IMR-90 (cell line): Measurements from ENCODE around the gene MTUS2. TPM values are rescaled to one million over a fixed set of nuclear protein-coding genes. Genes with fewer than 3 reads are reported as not detected.

Source experiments
- ATAC-seq: fragments of 200-7000 bp; cut with Tn5 transposase; 2 replicates; pipeline ENCODE4 v1.9.1; 2020; ENCODE audit warnings: low read depth, mild to moderate bottlenecking, moderate library complexity
- BruUV-seq: library from RNA; stranded (reverse); fragments of 400-500 nt; replicated peaks from 2 replicates; lab custom pipeline; 2021; lab: Mats Ljungman, UMichigan
- CTCF ChIA-PET: fragments of 300-600 bp; formaldehyde crosslinking; extraction: SDS; loops from one replicate; lab custom pipeline; 2021; ENCODE audit warnings: antibody characterized with exemption; lab: Yijun Ruan, JAX
- POLR2A ChIA-PET: fragments of 300-600 bp; sonication (Branson Sonifier 250); formaldehyde crosslinking; loops from one replicate; lab custom pipeline; 2022; ENCODE audit warnings: antibody characterized with exemption; ENCODE audit not compliant: unreplicated experiment; lab: Charles Lee
- DNase-seq: peaks from one replicate; pipeline ENCODE4 v3.0.0; 2013
- H2AFZ ChIP-seq: replicated peaks from 2 replicates; pipeline ENCODE3; 2013; ENCODE audit warnings: low read length, mild to moderate bottlenecking; ENCODE audit not compliant: poor library complexity
- H2AK5ac ChIP-seq: 2 replicates; pipeline ENCODE4 v1.6.1; 2013; ENCODE audit warnings: low read depth, low read length, inconsistent platforms
- H2AK9ac ChIP-seq: replicated peaks from 2 replicates; pipeline ENCODE3; 2013; ENCODE audit warnings: mild to moderate bottlenecking, low read depth, low read length, moderate library complexity; ENCODE audit not compliant: poor library complexity
- H2BK120ac ChIP-seq: 2 replicates; pipeline ENCODE4 v1.6.1; 2013; ENCODE audit warnings: low read depth, low read length, inconsistent platforms
- H2BK15ac ChIP-seq: 3 replicates; pipeline ENCODE4 v1.6.1; 2013; ENCODE audit warnings: low read depth, low read length, inconsistent platforms
- H2BK20ac ChIP-seq: 2 replicates; pipeline ENCODE4 v1.6.1; 2013; ENCODE audit warnings: low read depth, mild to moderate bottlenecking, inconsistent platforms, low read length, moderate library complexity
- H2BK5ac ChIP-seq: 2 replicates; pipeline ENCODE4 v1.6.1; 2013; ENCODE audit warnings: mild to moderate bottlenecking, low read depth, low read length, inconsistent platforms; ENCODE audit not compliant: poor library complexity, severe bottlenecking
- H3K14ac ChIP-seq: replicated peaks from 2 replicates; pipeline ENCODE4 v1.6.1; 2013; ENCODE audit warnings: low read depth, low read length, inconsistent platforms
- H3K18ac ChIP-seq: 2 replicates; pipeline ENCODE4 v1.6.1; 2013; ENCODE audit warnings: low read depth, low read length, control low read depth
- H3K23ac ChIP-seq: 2 replicates; pipeline ENCODE4 v1.6.1; 2013; ENCODE audit warnings: low read depth, low read length, inconsistent platforms
- H3K27ac ChIP-seq: 2 replicates; pipeline ENCODE4 v1.5.1; 2013; ENCODE audit warnings: mild to moderate bottlenecking, control low read depth, low read length; ENCODE audit not compliant: insufficient read depth
- H3K27me3 ChIP-seq: 2 replicates; pipeline ENCODE4 v1.6.1; 2013; ENCODE audit warnings: low read length; ENCODE audit not compliant: control insufficient read depth, insufficient read depth
- H3K36me3 ChIP-seq: 2 replicates; pipeline ENCODE4 v1.6.1; 2013; ENCODE audit warnings: low read length, mixed read lengths; ENCODE audit not compliant: control insufficient read depth, insufficient read depth
- H3K4ac ChIP-seq: 2 replicates; pipeline ENCODE4 v1.6.1; 2013; ENCODE audit warnings: low read depth, low read length, inconsistent platforms
- H3K4me1 ChIP-seq: 2 replicates; pipeline ENCODE4 v1.6.1; 2013; ENCODE audit warnings: low read length, mixed read lengths; ENCODE audit not compliant: control insufficient read depth, insufficient read depth
- H3K4me2 ChIP-seq: 2 replicates; pipeline ENCODE4 v1.6.1; 2013; ENCODE audit warnings: low read depth, mild to moderate bottlenecking, control low read depth, low read length, moderate library complexity
- H3K4me3 ChIP-seq: 2 replicates; pipeline ENCODE4 v1.5.1; 2013; ENCODE audit warnings: low read depth, mild to moderate bottlenecking, control low read depth, low read length, moderate library complexity; ENCODE audit not compliant: insufficient read depth
- H3K56ac ChIP-seq: 2 replicates; pipeline ENCODE4 v1.6.1; 2013; ENCODE audit warnings: low read length, inconsistent platforms; ENCODE audit not compliant: insufficient read depth; ENCODE audit errors: extremely low read depth
- H3K79me1 ChIP-seq, 2 experiments: 2 replicates each; pipeline ENCODE4 v1.6.1; 2013; ENCODE audit warnings: low read length in 2 of 2, inconsistent platforms in 1 of 2, low read depth in 1 of 2
- H3K9ac ChIP-seq: 2 replicates; pipeline ENCODE4 v1.6.1; 2013; ENCODE audit warnings: low read depth, low read length, control low read depth
- H3K9me1 ChIP-seq: 2 replicates; pipeline ENCODE4 v1.6.1; 2013; ENCODE audit warnings: low read length, inconsistent platforms; ENCODE audit not compliant: insufficient read depth
- H3K9me3 ChIP-seq: 2 replicates; pipeline ENCODE4 v1.6.1; 2013; ENCODE audit warnings: low read length; ENCODE audit not compliant: control insufficient read depth, insufficient read depth
- H4K20me1 ChIP-seq: 2 replicates; pipeline ENCODE4 v1.6.1; 2013; ENCODE audit warnings: low read length, inconsistent platforms; ENCODE audit not compliant: insufficient read depth
- H4K5ac ChIP-seq: 2 replicates; pipeline ENCODE4 v1.6.1; 2013; ENCODE audit warnings: mild to moderate bottlenecking, low read depth, low read length, control low read depth
- H4K8ac ChIP-seq, 2 experiments: 2 replicates each; pipeline ENCODE4 v1.6.1; 2013; ENCODE audit warnings: low read depth in 2 of 2, low read length in 2 of 2, control low read depth in 1 of 2, inconsistent platforms in 1 of 2
- H4K91ac ChIP-seq: 2 replicates; pipeline ENCODE4 v1.6.1; 2013; ENCODE audit warnings: low read depth, low read length, inconsistent platforms; ENCODE audit not compliant: insufficient read depth
- BHLHE40 ChIP-seq: fragments of 150-350 bp; IDR thresholded peaks from 2 replicates; pipeline ENCODE4 v1.6.1; 2016; ENCODE audit warnings: mild to moderate bottlenecking, low read depth, low read length
- CEBPB ChIP-seq: IDR thresholded peaks from 2 replicates; pipeline ENCODE4 v1.6.1; 2012; ENCODE audit warnings: low read depth, low read length, improper control_type of control experiment
- CHD1 ChIP-seq: IDR thresholded peaks from 2 replicates; pipeline ENCODE4 v1.6.1; 2012; ENCODE audit warnings: low read depth, low read length, improper control_type of control experiment
- FOS ChIP-seq: fragments of 150-350 bp; IDR thresholded peaks from 2 replicates; pipeline ENCODE4 v1.6.1; 2016; ENCODE audit warnings: low read depth, low read length
- MAFK ChIP-seq: IDR thresholded peaks from 2 replicates; pipeline ENCODE4 v1.6.1; 2012; ENCODE audit warnings: low read depth, low read length, improper control_type of control experiment
- MAZ ChIP-seq: IDR thresholded peaks from 2 replicates; pipeline ENCODE4 v1.6.1; 2012; ENCODE audit warnings: low read depth, mild to moderate bottlenecking, low read length, improper control_type of control experiment, moderate library complexity, borderline replicate concordance
- MXI1 ChIP-seq: IDR thresholded peaks from 2 replicates; pipeline ENCODE4 v1.6.1; 2012; ENCODE audit warnings: low read depth, mild to moderate bottlenecking, low read length, moderate library complexity, borderline replicate concordance
- NFE2L2 ChIP-seq: fragments of 150-350 bp; IDR thresholded peaks from 2 replicates; pipeline ENCODE4 v1.6.1; 2016; ENCODE audit warnings: low read depth, mild to moderate bottlenecking, low read length
- POLR2A ChIP-seq: IDR thresholded peaks from 2 replicates; pipeline ENCODE4 v1.6.1; 2012; ENCODE audit warnings: mild to moderate bottlenecking, low read depth, low read length
- RAD21 ChIP-seq: IDR thresholded peaks from 2 replicates; pipeline ENCODE4 v1.6.1; 2012; ENCODE audit warnings: low read length, improper control_type of control experiment
- RCOR1 ChIP-seq: IDR thresholded peaks from 2 replicates; pipeline ENCODE4 v1.6.1; 2012; ENCODE audit warnings: mild to moderate bottlenecking, low read length, improper control_type of control experiment; ENCODE audit not compliant: insufficient replicate concordance
- RFX5 ChIP-seq: IDR thresholded peaks from 2 replicates; pipeline ENCODE4 v1.8.0; 2012; ENCODE audit warnings: low read depth, mild to moderate bottlenecking, low read length, moderate library complexity
- SMC3 ChIP-seq: fragments of 150-350 bp; IDR thresholded peaks from 2 replicates; pipeline ENCODE4 v1.6.1; 2016; ENCODE audit warnings: low read depth, mild to moderate bottlenecking, antibody characterized with exemption, low read length, moderate library complexity
- WGBS, 2 experiments: methylation state at CpG; one replicate each; pipeline versions ENCODE4 v1.1.5 to v1.1.7; 2013; ENCODE audit warnings: missing lambda C conversion rate in 2 of 2; ENCODE audit not compliant: insufficient read length in 1 of 2; ENCODE audit errors: extremely low coverage in 2 of 2; 5-methylcytosine and 5-hydroxymethylcytosine counted together
- dilution Hi-C: fragments of 300-500 bp; cut with HindIII; formaldehyde crosslinking; loops from one replicate; pipeline ENCODE4 v1.14.3; 2018; ENCODE audit warnings: low sequenced_read_pairs; ENCODE audit not compliant: unreplicated experiment
- in situ Hi-C: fragments of 300-500 bp; cut with MboI; formaldehyde crosslinking; loops from 3 replicates; pipeline ENCODE4 v1.14.3; 2019; ENCODE audit warnings: low sequenced_read_pairs, inconsistent platforms, mixed read lengths
- intact Hi-C: fragments of 100-400 bp; cut with micrococcal nuclease; formaldehyde crosslinking; loops from 2 replicates; pipeline ENCODE4 v1.10.0; 2022
- polyA plus RNA-seq, 3 experiments: library from polyadenylated mRNA; depleted of rRNA; stranded (reverse); fragments of >200 nt; gene quantifications; 2 replicates each; pipeline ENCODE4 v1.2.3, GENCODE V29; 2012; ENCODE audit warnings: low replicate concordance in 1 of 3
- total RNA-seq: library from RNA; depleted of rRNA; stranded (reverse); fragments of >200 nt; gene quantifications from 2 replicates; pipeline ENCODE4 v1.2.3, GENCODE V29; 2012
- TF ChIP-seq, protein P1 (sequence below): fragments of 150-350 bp; IDR thresholded peaks from 2 replicates; pipeline ENCODE4 v1.6.1; 2016; ENCODE audit warnings: low read depth, mild to moderate bottlenecking, low read length, moderate library complexity, borderline replicate concordance
- TF ChIP-seq, protein P2 (sequence below): fragments of 150-350 bp; IDR thresholded peaks from 2 replicates; pipeline ENCODE4 v1.6.1; 2017; ENCODE audit warnings: mild to moderate bottlenecking, antibody characterized with exemption, low read length, low read depth
- TF ChIP-seq, protein P3 (sequence below): conservative IDR thresholded peaks from 2 replicates; pipeline ENCODE4 v1.5.1; 2012; ENCODE audit warnings: mild to moderate bottlenecking, low read depth, low read length, improper control_type of control experiment

Gene MTUS2
- total and polyA plus RNA-seq, 2 of the 4 experiments (the other 2 are of a cell fraction) = under 0.01 to 0.02 TPM

DNA sequence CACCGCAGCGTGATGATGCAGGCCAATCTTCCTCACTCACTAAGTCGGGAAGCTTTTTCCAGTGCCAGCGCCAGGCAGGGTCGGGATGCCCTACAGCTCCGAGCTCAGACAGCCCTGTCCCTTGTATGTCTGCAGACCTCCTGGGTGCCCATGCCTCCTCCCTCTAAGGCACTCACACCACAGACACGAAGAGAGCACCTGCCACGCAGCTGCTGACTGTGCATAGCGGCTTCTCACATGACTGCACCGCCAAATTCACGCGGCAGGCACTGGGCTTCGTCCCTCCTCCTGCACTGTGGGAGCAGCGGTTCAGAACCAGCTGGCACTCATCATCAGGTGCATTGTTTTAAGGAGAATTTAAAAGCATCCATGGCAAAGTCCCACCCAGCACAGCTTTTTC, 687.2 kb downstream of the MTUS2 start:
- in situ Hi-C loops (loop anchor here (5.0 kb wide), 1 partner anchor 205 kb away; no protein-coding TSS in a partner anchor), dilution Hi-C loops (no loop called here), intact Hi-C loops (loop anchor here (5.0 kb wide), 1 partner anchor 415 kb away; no protein-coding TSS in a partner anchor)
- Histone ChIP-seq H3K27ac (no peak overlapping the region), H3K56ac (no peak overlapping the region), H2AFZ (peak overlapping the region; percentile 25), H2AK9ac (no peak overlapping the region), H3K9me1 (no peaks in the 10 kb centered on the region), H4K8ac (no peak overlapping the region), H3K23ac (no peak overlapping the region), H3K4me1 (peaks cover 2% of the 10 kb centered on the region), H3K4me3 (no peak overlapping the region), H4K20me1 (peaks cover 12% of the 10 kb centered on the region), H4K91ac (no peak overlapping the region), H3K4me2 (no peak overlapping the region), H2BK15ac (no peak overlapping the region), H3K9me3 (no peaks in the 10 kb centered on the region), H3K9ac (no peak overlapping the region), H3K14ac (no peak overlapping the region), H3K36me3 (0 out of 2 replicates have a peak, but pooled peaks cover 1% of the 10 kb centered on the region), H2AK5ac (no peak overlapping the region), H2BK120ac (no peak overlapping the region), H2BK20ac (no peak overlapping the region), H3K18ac (no peak overlapping the region), H3K4ac (no peak overlapping the region), H4K5ac (no peak overlapping the region), H2BK5ac (no peak overlapping the region), H3K27me3 (peaks cover 3% of the 10 kb centered on the region; the same call in 1 of the 2 replicates), H3K79me1 (no peaks in the 10 kb centered on the region)
- BruUV-seq = no TSS peak
- TF ChIP-seq NFE2L2 (no peak), CEBPB (no peak), BHLHE40 (no peak), FOS (no peak), CHD1 (no peak), RCOR1 (no peak), MAZ (no peak), RFX5 (no peak), POLR2A (no peak), SMC3 (no peak), MXI1 (no peak), RAD21 (no peak), MAFK (no peak)
- TF ChIP-seq, protein P1, sequence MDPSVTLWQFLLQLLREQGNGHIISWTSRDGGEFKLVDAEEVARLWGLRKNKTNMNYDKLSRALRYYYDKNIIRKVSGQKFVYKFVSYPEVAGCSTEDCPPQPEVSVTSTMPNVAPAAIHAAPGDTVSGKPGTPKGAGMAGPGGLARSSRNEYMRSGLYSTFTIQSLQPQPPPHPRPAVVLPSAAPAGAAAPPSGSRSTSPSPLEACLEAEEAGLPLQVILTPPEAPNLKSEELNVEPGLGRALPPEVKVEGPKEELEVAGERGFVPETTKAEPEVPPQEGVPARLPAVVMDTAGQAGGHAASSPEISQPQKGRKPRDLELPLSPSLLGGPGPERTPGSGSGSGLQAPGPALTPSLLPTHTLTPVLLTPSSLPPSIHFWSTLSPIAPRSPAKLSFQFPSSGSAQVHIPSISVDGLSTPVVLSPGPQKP = no peak
- TF ChIP-seq, protein P2, sequence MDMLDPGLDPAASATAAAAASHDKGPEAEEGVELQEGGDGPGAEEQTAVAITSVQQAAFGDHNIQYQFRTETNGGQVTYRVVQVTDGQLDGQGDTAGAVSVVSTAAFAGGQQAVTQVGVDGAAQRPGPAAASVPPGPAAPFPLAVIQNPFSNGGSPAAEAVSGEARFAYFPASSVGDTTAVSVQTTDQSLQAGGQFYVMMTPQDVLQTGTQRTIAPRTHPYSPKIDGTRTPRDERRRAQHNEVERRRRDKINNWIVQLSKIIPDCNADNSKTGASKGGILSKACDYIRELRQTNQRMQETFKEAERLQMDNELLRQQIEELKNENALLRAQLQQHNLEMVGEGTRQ = no peak
- TF ChIP-seq, protein P3, sequence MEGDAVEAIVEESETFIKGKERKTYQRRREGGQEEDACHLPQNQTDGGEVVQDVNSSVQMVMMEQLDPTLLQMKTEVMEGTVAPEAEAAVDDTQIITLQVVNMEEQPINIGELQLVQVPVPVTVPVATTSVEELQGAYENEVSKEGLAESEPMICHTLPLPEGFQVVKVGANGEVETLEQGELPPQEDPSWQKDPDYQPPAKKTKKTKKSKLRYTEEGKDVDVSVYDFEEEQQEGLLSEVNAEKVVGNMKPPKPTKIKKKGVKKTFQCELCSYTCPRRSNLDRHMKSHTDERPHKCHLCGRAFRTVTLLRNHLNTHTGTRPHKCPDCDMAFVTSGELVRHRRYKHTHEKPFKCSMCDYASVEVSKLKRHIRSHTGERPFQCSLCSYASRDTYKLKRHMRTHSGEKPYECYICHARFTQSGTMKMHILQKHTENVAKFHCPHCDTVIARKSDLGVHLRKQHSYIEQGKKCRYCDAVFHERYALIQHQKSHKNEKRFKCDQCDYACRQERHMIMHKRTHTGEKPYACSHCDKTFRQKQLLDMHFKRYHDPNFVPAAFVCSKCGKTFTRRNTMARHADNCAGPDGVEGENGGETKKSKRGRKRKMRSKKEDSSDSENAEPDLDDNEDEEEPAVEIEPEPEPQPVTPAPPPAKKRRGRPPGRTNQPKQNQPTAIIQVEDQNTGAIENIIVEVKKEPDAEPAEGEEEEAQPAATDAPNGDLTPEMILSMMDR = no peak
- POLR2A ChIA-PET = no interaction called here
- ATAC-seq (no peak), DNase-seq (no peak)
- CTCF ChIA-PET = interaction anchor here (0.6 to 2.2 kb wide), 5 partner anchors 9 to 335 kb away, joined by 4 to 11 read pairs (median 7); no protein-coding TSS in a partner anchor
- WGBS, 2 experiments = 76% methylated on average over 6 of the region's 14 CpGs; no CpG with 5 or more reads in 1 of the 2 experiments
